ENCODE data around the gene ITFG1.
"Not testable (repeated sequence)": the region's sequence is repeated elsewhere in the genome, so short reads cannot be mapped to it uniquely, and the experiment has no call there.

Gene ITFG1

GRCh38 chr16:47143677-47144558, 316.9 kb downstream of the ITFG1 start, which contains the start of gene NETO2:
Gene NETO2 (minus strand): TSS chr16:47143945. CDS start chr16:47143612, 333 bp downstream.
- DNase-seq: peak; percentile 56 to 69

DNA sequence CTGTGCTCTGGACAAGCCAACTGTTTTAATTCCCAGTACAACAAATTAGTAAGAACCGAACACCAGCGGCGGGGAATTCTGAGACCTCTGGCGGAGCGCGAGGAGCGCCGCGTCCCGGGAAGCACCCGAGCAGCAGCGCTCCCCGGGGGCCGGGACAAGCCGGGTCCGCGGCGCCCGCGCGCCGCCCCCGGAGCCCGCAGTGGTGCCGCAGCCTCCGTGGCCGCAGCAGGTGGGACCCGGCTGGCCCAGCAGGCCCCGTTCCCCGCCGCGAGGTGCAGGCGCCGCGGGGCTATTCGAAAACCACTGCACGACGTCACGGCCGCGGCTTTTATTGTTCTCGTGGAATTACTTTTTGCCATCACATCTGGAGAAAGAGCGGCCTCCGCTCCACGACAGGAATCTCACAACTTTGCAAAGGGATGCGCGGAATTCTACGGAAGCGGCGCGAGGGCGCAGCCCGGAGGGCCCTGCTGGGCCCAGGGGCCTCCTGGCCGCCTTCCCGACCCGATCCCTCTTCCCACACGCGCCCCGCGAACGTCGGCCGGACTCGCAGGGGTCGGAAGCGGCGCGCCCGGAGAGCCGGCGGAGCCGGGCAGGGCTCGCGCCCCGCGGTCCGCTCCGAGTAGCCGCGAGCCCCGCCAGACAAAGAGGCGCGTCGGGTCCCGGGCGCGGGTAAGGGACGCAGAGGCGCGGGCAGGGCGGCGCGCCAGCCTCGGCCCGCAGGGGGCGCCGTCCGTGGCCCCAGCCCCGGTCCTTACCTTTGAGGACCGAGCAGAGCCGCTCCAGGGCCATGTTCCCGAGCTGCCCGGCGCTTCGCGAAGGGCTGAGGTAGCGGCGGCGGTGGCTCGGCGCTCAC, 317.8 kb downstream of the ITFG1 start:
- peak; percentile 65 for DNase-seq

GRCh38 chr16:47142486-47142820, 318.4 kb downstream of the ITFG1 start:
- DNase-seq: no peak

- peak; percentile 84 to 88 for DNase-seq
These were observed 318.9 kb downstream of the ITFG1 start for GRCh38 chr16:47141773-47142485.

GRCh38 chr16:47140686-47141085, 320.2 kb downstream of the ITFG1 start:
- no peak for DNase-seq

- DNase-seq: no peak
These were observed 321.2 kb downstream of the ITFG1 start for GRCh38 chr16:47139561-47140185.

- not testable (repeated sequence) for DNase-seq
These were observed 322.9 kb downstream of the ITFG1 start for GRCh38 chr16:47137925-47138324.

DNA sequence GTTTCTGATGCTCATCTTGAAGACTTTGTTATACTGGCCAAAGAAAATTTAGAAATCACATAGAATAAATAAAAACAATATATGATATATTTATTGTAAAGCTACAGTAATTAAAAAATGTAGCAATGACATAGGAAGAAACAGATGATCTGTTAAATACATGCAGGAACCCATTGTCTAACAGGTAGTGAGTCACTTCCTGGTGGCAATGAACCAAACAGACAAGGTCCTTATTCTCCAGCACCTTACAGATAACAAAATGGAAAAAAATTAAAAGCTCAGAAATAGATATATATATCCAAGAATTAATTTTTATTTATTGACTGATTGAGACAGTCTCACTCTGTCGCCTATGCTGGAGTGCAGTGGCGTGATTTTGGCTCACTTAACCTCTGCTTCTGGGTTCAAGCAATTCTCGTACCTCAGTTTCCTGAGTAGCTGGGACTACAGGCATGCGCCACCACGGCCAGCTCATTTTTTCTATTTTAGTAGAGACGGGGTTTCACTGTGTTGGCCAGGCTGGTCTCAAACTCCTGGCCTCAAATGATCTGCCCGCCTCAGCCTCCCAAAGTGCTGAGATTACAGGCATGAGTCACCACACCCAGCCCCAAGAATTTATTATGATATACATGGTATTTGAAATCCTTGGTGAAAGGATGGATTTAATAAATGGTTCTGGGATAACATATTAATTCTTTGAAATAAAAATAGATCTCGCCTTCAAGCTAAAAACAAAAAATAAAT, 324.6 kb downstream of the ITFG1 start:
- DNase-seq: no peak

GRCh38 chr16:47134550-47134949, 326.3 kb downstream of the ITFG1 start:
- no peak for DNase-seq

DNA sequence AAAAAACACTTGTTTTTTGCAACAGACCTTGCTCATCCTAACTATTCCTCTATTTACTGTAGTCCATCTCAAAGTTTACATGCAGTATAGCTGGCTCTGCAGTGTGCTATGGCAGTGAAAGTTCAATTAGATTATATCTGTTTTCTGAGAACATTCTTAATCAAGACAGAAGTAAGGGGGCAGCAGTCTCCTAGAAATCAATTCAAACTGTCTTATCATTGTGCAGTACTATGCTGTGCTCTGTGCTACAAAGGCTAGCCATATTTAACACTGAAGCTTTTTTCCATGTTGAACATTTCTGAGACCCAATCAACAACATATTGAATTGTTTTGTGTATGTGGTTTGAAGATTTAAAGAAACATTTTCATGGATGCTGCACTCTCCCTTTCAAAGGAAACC, 328.6 kb downstream of the ITFG1 start:
- DNase-seq: no peak

DNA sequence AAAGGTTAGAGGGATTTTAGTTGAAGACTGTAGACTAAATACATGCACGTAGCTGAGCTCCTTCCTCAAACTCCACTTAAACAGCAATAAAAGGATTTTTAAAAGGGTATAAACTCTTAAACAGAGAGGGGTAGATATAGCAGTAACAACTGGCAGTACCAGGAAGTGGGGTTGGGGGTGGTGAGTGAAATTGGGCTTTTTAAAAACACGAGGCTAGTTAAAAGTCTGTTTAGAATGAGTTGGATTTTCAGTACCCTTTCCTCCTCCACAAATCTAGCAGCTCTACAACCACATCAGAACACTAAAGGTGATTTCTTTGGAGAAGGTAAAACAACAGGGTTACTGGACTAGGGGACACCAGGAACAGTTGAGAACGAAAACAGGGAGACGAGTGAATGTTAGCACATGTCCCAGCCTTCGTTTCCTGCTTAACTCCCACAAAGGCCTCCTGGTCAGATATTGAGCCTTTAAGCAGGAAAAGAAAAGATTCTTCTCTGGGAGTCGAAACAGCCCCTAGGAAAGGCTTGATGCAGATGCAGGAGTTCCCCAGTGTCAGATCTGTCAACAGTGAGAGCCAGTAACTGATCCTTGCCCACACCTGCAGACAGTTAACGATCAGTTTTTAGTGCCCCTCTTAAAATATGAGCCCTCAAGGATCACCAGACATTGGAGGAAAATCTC, 331.0 kb downstream of the ITFG1 start:
- DNase-seq: no peak

DNA sequence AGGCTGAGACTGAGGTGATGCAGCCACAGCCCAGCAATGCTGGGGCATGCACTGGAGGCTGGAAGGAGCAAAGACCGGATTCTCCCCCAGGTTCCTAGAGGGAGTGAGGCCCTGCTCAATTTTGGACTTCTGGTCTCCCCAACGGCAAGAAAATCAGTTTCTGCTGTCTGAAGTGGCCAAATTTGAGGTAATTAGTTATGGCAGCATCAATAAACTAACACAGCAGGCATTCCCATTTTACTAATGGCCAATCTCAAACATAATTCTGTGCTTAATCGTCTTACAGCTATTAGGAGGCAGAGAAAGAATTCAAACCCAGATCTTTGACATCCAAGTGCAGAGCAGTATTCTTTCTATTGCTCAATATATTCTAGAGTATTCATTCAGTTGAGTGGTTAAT, 333.3 kb downstream of the ITFG1 start:
- DNase-seq: no peak

DNA sequence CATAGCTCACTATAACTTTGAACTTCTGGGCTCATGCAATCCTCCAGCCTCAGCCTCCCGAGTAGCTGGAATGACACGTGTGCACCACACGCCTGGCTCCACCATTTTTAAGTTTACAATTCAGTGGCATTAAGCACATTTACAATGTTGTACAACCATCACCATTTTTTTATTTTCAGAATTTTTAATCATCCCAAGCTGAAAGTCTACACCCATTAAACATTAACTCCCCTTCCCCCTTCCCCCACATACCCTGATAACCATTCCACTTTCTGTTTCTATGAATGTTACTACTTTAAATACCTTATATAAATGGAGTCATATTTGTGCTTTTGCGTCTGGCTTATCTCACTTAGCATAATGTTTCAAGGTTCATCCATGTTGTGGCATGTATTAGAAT, 335.1 kb downstream of the ITFG1 start:
- DNase-seq: no peak

DNA sequence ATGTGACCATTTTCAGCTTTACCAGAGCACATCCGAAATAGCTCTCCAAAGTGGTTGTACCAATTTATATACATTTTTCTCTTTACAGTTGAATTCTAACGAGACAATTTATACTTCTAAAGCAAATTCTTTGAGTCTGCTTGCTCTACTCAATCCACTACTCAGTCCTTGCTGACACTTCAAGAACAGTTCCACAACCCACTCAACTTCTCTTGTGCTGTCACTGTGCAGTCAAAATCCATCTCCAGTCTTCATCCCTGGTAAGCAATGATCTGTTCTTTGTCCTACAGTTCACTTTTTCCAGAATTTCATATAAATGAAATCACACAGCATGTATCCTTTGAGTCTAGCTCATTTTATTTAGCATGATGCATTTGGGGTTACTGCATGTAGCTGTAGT, 347.7 kb downstream of the ITFG1 start:
- no peak for DNase-seq

DNA sequence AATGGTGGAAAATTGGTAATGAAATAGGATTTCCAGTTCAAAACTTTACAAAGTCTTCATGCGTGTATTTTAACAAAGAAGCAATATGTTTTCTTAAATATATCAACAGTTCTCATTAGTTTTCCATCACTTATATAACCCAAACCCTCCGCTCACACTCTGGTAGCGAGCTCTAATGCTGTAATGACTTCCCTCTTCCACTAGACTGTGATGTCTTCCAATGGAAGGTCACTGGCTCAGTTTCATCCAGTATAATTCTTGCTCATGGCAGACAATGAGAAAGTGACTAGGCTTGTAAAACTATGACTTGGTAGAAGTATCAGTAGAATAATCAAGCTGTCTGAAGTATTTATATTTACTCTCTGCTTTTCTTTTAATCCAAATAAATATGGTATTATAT, 349.9 kb downstream of the ITFG1 start:
- no peak for DNase-seq

- no peak for DNase-seq
These were observed 351.5 kb downstream of the ITFG1 start for GRCh38 chr16:47109361-47109760.

Data from CD4-positive, alpha-beta T cell treated with Interleukin-1 beta for 1 hour (primary cell).